OCI-LY3 (cell line): ENCODE results near the gene HUNK.

Source experiments
- H2AFZ ChIP-seq: fragments of 200-600, 300-600 bp; shearing (Covaris generic); 2 replicates; pipeline ENCODE4 v1.6.0; 2014; ENCODE audit warnings: antibody characterized with exemption, low read depth, low read length
- H3K27ac ChIP-seq: fragments of 200-600, 300-600 bp; sonication (generic); 2 replicates; pipeline ENCODE4 v1.5.1; 2014; ENCODE audit warnings: mild to moderate bottlenecking, low read length, moderate library complexity, mixed read lengths
- H3K27me3 ChIP-seq: fragments of 200-600, 300-600 bp; sonication (generic); 2 replicates; pipeline ENCODE4 v1.6.1; 2014; ENCODE audit warnings: low read depth, low read length, mixed read lengths
- H3K36me3 ChIP-seq: fragments of 200-600, 300-600 bp; sonication (generic); replicated peaks from 2 replicates; pipeline ENCODE3; 2014; ENCODE audit warnings: low read depth, low read length, mixed read lengths
- H3K4me1 ChIP-seq: fragments of 300-600, 200-600 bp; sonication (generic); 2 replicates; pipeline ENCODE4 v1.6.1; 2014; ENCODE audit warnings: low read length, mixed read lengths
- H3K4me2 ChIP-seq: fragments of 200-600, 300-600 bp; sonication (generic); 2 replicates; pipeline ENCODE4 v1.6.1; 2014; ENCODE audit warnings: low read length, mixed read lengths
- H3K4me3 ChIP-seq: fragments of 300-600, 200-600 bp; sonication (generic); 2 replicates; pipeline ENCODE4 v1.5.1; 2014; ENCODE audit warnings: antibody characterized with exemption, mild to moderate bottlenecking, low read length, moderate library complexity
- H3K79me2 ChIP-seq: fragments of 300-600, 200-600 bp; shearing (Covaris generic); 2 replicates; pipeline ENCODE4 v1.6.1; 2014; ENCODE audit warnings: mild to moderate bottlenecking, low read length, mixed read lengths
- H3K9ac ChIP-seq: fragments of 300-600, 200-600 bp; shearing (Covaris generic); 2 replicates; pipeline ENCODE4 v1.6.0; 2014; ENCODE audit warnings: mild to moderate bottlenecking, low read length, moderate library complexity
- H3K9me3 ChIP-seq: fragments of 200-600, 300-600 bp; shearing (Covaris generic); 2 replicates; pipeline ENCODE4 v1.6.1; 2014; ENCODE audit warnings: low read length, mixed read lengths; ENCODE audit not compliant: insufficient read depth
- H4K20me1 ChIP-seq: fragments of 200-600, 300-600 bp; sonication (generic); 2 replicates; pipeline ENCODE4 v1.6.1; 2016; ENCODE audit warnings: low read length, mixed read lengths; ENCODE audit not compliant: insufficient read depth
- EZH2phosphoT487 ChIP-seq: fragments of 200-600 bp; shearing (Covaris generic); IDR thresholded peaks from 2 replicates; pipeline ENCODE4 v1.6.1; 2018; ENCODE audit warnings: antibody characterized with exemption, mixed run types, low read depth
- TF ChIP-seq, protein P1 (sequence below): fragments of 200-600, 300-600 bp; sonication (generic); IDR thresholded peaks from 2 replicates; pipeline ENCODE4 v1.5.1; 2014; ENCODE audit warnings: antibody characterized with exemption, low read length, low read depth

HUNK gene

GRCh38 chr21:31929548-31929947, 56.7 kb downstream of the HUNK start:
- Histone ChIP-seq H3K36me3 (no peaks in the 10 kb centered on the region), H3K27me3 (no peaks in the 10 kb centered on the region), H3K27ac (no peak overlapping the region), H3K9ac (no peak overlapping the region), H3K4me3 (no peak overlapping the region), H3K4me2 (no peak overlapping the region), H2AFZ (no peak overlapping the region), H4K20me1 (no peaks in the 10 kb centered on the region), H3K79me2 (no peaks in the 10 kb centered on the region), H3K4me1 (no peaks in the 10 kb centered on the region), H3K9me3 (no peaks in the 10 kb centered on the region)
- TF ChIP-seq, protein P1, sequence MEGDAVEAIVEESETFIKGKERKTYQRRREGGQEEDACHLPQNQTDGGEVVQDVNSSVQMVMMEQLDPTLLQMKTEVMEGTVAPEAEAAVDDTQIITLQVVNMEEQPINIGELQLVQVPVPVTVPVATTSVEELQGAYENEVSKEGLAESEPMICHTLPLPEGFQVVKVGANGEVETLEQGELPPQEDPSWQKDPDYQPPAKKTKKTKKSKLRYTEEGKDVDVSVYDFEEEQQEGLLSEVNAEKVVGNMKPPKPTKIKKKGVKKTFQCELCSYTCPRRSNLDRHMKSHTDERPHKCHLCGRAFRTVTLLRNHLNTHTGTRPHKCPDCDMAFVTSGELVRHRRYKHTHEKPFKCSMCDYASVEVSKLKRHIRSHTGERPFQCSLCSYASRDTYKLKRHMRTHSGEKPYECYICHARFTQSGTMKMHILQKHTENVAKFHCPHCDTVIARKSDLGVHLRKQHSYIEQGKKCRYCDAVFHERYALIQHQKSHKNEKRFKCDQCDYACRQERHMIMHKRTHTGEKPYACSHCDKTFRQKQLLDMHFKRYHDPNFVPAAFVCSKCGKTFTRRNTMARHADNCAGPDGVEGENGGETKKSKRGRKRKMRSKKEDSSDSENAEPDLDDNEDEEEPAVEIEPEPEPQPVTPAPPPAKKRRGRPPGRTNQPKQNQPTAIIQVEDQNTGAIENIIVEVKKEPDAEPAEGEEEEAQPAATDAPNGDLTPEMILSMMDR, result no peak
- TF ChIP-seq EZH2phosphoT487, result no peak

DNA sequence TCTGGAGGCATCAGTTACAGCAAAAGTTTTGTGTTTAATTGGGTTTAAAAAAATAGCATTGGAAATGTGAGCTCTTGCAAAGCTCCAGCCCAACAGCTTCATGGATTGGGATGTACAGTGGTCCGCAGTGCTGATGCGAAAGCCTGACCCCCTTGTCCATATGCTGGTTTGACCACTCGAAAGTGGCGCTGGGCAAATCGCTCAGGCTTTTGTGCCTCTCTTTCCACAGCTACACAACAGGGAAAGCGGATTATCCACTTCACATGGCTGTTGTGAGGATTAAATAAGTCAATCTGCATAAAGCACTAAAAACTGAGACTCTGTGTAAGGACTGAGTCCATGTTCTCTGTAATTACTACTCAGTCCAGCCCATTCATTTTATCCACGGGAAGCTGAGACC, 57.2 kb downstream of the HUNK start:
- no peaks in the 10 kb centered on the region for H4K20me1 ChIP-seq
- no peak overlapping the region for H3K4me3 ChIP-seq
- no peaks in the 10 kb centered on the region for H3K27me3 ChIP-seq
- no peaks in the 10 kb centered on the region for H3K36me3 ChIP-seq
- no peaks in the 10 kb centered on the region for H3K4me1 ChIP-seq
- no peaks in the 10 kb centered on the region for H3K79me2 ChIP-seq
- no peak overlapping the region for H3K9ac ChIP-seq
- no peaks in the 10 kb centered on the region for H3K9me3 ChIP-seq
- H2AFZ ChIP-seq, result no peak overlapping the region
- no peak overlapping the region for H3K27ac ChIP-seq
- TF ChIP-seq, protein P1, result no peak
- no peak for TF ChIP-seq EZH2phosphoT487
- no peak overlapping the region for H3K4me2 ChIP-seq

DNA sequence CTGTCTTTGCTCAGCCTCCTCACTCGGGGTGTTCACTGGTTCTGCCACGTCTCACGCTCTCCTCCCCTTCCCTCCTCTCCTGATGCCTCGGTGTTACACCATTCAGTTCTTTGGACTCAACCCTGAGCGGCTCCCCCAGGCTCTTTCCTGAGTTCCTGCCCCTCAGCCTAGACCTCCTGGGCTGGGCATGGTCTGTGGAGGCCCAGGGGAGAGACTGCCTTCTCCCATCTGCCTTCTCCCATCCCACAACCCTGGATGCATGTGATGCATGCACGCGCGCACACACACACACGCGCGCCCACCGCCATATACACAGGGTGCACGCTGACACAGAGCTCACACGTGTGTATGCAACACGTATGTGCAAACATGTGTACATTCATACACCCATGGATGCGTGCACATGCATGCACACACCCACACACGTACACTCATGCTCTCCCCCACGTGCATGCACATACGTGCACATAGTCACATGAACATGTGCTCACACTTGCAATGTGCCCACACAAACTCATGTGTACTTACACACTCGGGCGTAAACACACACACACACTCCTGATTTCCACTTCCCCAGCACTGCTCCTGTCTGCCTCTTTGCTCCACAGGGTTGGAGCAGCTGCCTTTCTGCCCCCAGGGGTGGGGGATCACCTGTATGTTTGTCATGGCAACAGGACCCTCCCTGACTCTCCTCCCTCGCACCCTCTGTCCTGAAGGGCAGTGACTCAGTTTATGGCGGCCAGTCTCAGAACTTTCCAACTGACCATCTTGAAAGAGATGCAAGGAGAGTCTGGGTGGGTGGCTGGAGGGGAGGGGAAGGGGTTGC, 59.0 kb downstream of the HUNK start:
- Histone ChIP-seq H4K20me1 (no peaks in the 10 kb centered on the region), H3K27ac (no peak overlapping the region)

DNA sequence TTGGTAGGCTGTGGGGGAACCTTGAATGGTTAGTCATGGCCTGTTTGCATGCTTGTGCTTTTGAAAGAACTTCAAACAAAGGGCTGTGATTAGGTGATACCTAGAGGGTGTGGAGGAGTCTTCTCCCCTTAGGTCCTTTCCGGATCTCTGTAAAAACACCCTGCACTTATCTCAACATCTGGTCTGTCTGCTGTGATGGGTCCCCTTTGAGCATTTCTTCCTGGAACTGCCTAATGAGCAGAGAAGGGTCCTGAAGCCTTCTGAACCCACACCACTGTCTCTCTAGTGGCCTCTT, 59.6 kb downstream of the HUNK start:
- Histone ChIP-seq H3K9ac (no peak overlapping the region), H3K4me1 (no peaks in the 10 kb centered on the region)

More for the DNA sequence above, 59.0 kb downstream of the HUNK start:
- H3K9me3 ChIP-seq, result no peaks in the 10 kb centered on the region
- H2AFZ ChIP-seq, result no peak overlapping the region
- no peaks in the 10 kb centered on the region for H3K79me2 ChIP-seq
- H3K36me3 ChIP-seq, result no peaks in the 10 kb centered on the region
- no peak overlapping the region for H3K4me3 ChIP-seq
- TF ChIP-seq, protein P1, result no peak
- no peak for TF ChIP-seq EZH2phosphoT487
- no peaks in the 10 kb centered on the region for H3K4me1 ChIP-seq
- no peak overlapping the region for H3K9ac ChIP-seq
- H3K27me3 ChIP-seq, result no peaks in the 10 kb centered on the region
- H3K4me2 ChIP-seq, result no peak overlapping the region

More for the DNA sequence above, 59.6 kb downstream of the HUNK start:
- Histone ChIP-seq H3K36me3 (no peaks in the 10 kb centered on the region), H3K27ac (no peak overlapping the region), H4K20me1 (no peaks in the 10 kb centered on the region), H3K9me3 (no peaks in the 10 kb centered on the region), H2AFZ (no peak overlapping the region), H3K4me3 (no peak overlapping the region), H3K27me3 (no peaks in the 10 kb centered on the region), H3K79me2 (no peaks in the 10 kb centered on the region), H3K4me2 (no peak overlapping the region)
- no peak for TF ChIP-seq EZH2phosphoT487
- TF ChIP-seq, protein P1, result no peak
